HG03108 (cell line): ENCODE measurements around the gene ENAH.
"Not testable (repeated sequence)": the region's sequence is repeated elsewhere in the genome, so short reads cannot be mapped to it uniquely, and the experiment has no call there.

Experiments used
- ATAC-seq: cut with Tn5 transposase; IDR thresholded peaks from one replicate; pipeline ENCODE4 v1.9.1; 2021; ENCODE audit warnings: moderate library complexity; ENCODE audit not compliant: unreplicated experiment

Gene ENAH

GRCh38 chr1:225533238-225533637, 119.7 kb downstream of the ENAH start:
- ATAC-seq = no peak

- ATAC-seq = no peak
Measured at GRCh38 chr1:225532240-225532944, 120.5 kb downstream of the ENAH start.

GRCh38 chr1:225529726-225530125, 123.2 kb downstream of the ENAH start:
- no peak for ATAC-seq

- no peak for ATAC-seq
Measured at GRCh38 chr1:225527575-225527974, 125.3 kb downstream of the ENAH start.

- ATAC-seq = no peak
Measured at GRCh38 chr1:225526878-225527277, 126.0 kb downstream of the ENAH start.

GRCh38 chr1:225525377-225525776, 127.5 kb downstream of the ENAH start:
- no peak for ATAC-seq

GRCh38 chr1:225524570-225524969, 128.4 kb downstream of the ENAH start:
- no peak for ATAC-seq

GRCh38 chr1:225523263-225523950, 129.5 kb downstream of the ENAH start:
- ATAC-seq = no peak

GRCh38 chr1:225522588-225523262, 130.2 kb downstream of the ENAH start:
- ATAC-seq = no peak

GRCh38 chr1:225520587-225521227, 132.2 kb downstream of the ENAH start:
- no peak for ATAC-seq

- ATAC-seq = no peak
Measured at GRCh38 chr1:225519166-225519863, 133.6 kb downstream of the ENAH start.

GRCh38 chr1:225517697-225518096, 135.2 kb downstream of the ENAH start:
- ATAC-seq = no peak

GRCh38 chr1:225517221-225517620, 135.7 kb downstream of the ENAH start:
- ATAC-seq = no peak

- ATAC-seq = no peak
Measured at GRCh38 chr1:225514671-225515081, 138.2 kb downstream of the ENAH start.

- not testable (repeated sequence) for ATAC-seq
Measured at GRCh38 chr1:225513576-225513975, 139.3 kb downstream of the ENAH start.

- no peak for ATAC-seq
Measured at GRCh38 chr1:225511828-225512381, 141.0 kb downstream of the ENAH start.

- not testable (repeated sequence) for ATAC-seq
Measured at GRCh38 chr1:225510740-225511139, 142.2 kb downstream of the ENAH start.

- no peak for ATAC-seq
Measured at GRCh38 chr1:225509770-225510169, 143.2 kb downstream of the ENAH start.

- no peak for ATAC-seq
Measured at GRCh38 chr1:225509376-225509707, 143.6 kb downstream of the ENAH start.

- no peak for ATAC-seq
Measured at GRCh38 chr1:225508538-225509375, 144.2 kb downstream of the ENAH start.
